22Rv1 (cell line): ENCODE measurements around the gene GCC1.

Source experiments
- H3K27ac ChIP-seq: fragments of 450-650 bp; 2 replicates; pipeline ENCODE4 v1.5.1; 2017
- ZFX ChIP-seq: fragments of 450-650 bp; IDR thresholded peaks from 2 replicates; pipeline ENCODE4 v1.6.1; 2017; ENCODE audit warnings: antibody characterized with exemption, borderline replicate concordance
- TF ChIP-seq, protein P1 (sequence below): fragments of 450-650 bp; IDR thresholded peaks from 2 replicates; pipeline ENCODE4 v1.5.1; 2017; ENCODE audit warnings: mild to moderate bottlenecking

The GCC1 gene

GRCh38 chr7:127600885-127601284 lies 15.5 kb upstream of the GCC1 start:
- H3K27ac ChIP-seq = no peak overlapping the region
- TF ChIP-seq, protein P1, sequence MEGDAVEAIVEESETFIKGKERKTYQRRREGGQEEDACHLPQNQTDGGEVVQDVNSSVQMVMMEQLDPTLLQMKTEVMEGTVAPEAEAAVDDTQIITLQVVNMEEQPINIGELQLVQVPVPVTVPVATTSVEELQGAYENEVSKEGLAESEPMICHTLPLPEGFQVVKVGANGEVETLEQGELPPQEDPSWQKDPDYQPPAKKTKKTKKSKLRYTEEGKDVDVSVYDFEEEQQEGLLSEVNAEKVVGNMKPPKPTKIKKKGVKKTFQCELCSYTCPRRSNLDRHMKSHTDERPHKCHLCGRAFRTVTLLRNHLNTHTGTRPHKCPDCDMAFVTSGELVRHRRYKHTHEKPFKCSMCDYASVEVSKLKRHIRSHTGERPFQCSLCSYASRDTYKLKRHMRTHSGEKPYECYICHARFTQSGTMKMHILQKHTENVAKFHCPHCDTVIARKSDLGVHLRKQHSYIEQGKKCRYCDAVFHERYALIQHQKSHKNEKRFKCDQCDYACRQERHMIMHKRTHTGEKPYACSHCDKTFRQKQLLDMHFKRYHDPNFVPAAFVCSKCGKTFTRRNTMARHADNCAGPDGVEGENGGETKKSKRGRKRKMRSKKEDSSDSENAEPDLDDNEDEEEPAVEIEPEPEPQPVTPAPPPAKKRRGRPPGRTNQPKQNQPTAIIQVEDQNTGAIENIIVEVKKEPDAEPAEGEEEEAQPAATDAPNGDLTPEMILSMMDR = no peak
- TF ChIP-seq ZFX = no peak

- TF ChIP-seq, protein P1 = peak; percentile 72
- no peak for TF ChIP-seq ZFX
- no peak overlapping the region for H3K27ac ChIP-seq
Measured at GRCh38 chr7:127598318-127598717, 12.9 kb upstream of the GCC1 start.

GRCh38 chr7:127595737-127596136 lies 10.3 kb upstream of the GCC1 start:
- TF ChIP-seq, protein P1 = no peak
- no peak for TF ChIP-seq ZFX
- H3K27ac ChIP-seq = no peak overlapping the region

DNA sequence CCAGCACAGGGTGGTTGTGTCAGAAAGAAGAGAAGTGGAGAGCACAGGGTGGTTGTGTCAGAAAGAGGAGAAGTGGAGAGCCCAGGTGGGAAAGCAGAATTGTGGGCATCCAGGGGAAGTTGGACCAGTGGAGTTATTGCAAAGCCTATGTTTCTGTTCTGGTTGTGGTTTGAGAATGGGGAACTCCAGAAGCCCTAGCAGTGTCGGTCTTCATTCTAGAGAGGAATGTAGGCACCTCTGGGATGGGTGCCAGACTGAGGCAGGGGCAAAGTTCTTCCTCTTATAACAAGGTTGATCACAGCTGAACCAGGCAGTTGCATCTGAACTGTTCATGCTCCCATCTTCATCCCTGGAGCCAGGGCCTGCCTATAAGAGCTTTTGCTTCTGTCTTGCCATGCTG lies 9.1 kb upstream of the GCC1 start:
- TF ChIP-seq, protein P1 = no peak
- TF ChIP-seq ZFX = no peak
- H3K27ac ChIP-seq = no peak overlapping the region

DNA sequence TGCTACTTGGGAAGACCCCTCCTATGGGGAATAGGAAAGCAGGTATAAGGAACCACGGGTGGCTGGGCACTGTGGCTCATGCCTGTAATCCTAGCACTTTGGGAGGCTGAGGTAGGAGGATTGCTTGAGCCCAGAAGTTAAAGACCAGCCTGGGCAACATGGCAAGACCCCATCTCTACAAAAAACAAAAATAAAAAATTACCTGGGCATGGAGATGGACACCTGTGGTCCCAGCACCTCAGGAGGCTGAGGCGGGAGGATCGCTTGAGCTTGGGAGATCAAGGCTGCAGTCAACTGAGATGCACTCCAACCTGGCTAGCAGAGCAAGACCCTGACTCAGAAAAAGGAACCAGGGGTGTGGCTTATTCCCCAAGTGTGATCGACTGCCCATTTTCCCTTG lies 7.2 kb upstream of the GCC1 start:
- no peak overlapping the region for H3K27ac ChIP-seq
- TF ChIP-seq, protein P1 = no peak
- TF ChIP-seq ZFX = no peak

DNA sequence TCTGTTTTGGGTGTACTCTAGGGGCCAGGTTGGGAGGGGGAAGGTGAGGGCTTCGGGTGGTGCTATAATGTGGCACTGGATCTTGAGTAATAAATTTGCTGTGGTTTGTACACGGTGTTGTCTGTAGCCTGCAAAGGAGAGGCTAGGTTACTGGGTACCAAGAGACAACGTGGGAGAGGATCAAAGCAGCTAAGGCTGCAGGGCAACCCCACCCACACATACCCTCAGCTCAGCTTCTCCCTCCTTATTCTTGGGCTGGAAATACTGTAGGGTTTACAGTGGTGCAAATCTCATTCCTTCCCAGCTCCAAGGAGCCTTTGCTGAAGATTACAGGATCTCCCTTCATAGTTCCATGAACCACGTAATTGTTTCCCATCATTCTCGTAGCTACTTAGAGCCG lies 6.2 kb upstream of the GCC1 start:
- no peak for TF ChIP-seq ZFX
- TF ChIP-seq, protein P1 = no peak

GRCh38 chr7:127591189-127591588 lies 5.8 kb upstream of the GCC1 start:
- no peak for TF ChIP-seq ZFX
- TF ChIP-seq, protein P1 = no peak
- H3K27ac ChIP-seq = no peak overlapping the region

More for the DNA sequence above, 6.2 kb upstream of the GCC1 start:
- no peak overlapping the region for H3K27ac ChIP-seq
